Dermis blood vessel endothelial cell (primary cell): ENCODE results near the gene CRIP3. TPM values are rescaled to one million over a fixed set of nuclear protein-coding genes. Genes with fewer than 3 reads are reported as not detected.

Experiments used
- DNase-seq: peaks from one replicate; pipeline ENCODE4 v3.0.0; 2010
- total RNA-seq: library from RNA; depleted of rRNA; stranded (reverse); fragments of >200 nt; gene quantifications from 2 replicates; pipeline ENCODE4 v1.2.3, GENCODE V29; 2014

CRIP3 gene
- total RNA-seq, 1 donor from 2014 or later: 0.34 TPM

- DNase-seq: no peak
These were observed 20.6 kb downstream of the CRIP3 start for GRCh38 chr6:43287717-43288679.

DNA sequence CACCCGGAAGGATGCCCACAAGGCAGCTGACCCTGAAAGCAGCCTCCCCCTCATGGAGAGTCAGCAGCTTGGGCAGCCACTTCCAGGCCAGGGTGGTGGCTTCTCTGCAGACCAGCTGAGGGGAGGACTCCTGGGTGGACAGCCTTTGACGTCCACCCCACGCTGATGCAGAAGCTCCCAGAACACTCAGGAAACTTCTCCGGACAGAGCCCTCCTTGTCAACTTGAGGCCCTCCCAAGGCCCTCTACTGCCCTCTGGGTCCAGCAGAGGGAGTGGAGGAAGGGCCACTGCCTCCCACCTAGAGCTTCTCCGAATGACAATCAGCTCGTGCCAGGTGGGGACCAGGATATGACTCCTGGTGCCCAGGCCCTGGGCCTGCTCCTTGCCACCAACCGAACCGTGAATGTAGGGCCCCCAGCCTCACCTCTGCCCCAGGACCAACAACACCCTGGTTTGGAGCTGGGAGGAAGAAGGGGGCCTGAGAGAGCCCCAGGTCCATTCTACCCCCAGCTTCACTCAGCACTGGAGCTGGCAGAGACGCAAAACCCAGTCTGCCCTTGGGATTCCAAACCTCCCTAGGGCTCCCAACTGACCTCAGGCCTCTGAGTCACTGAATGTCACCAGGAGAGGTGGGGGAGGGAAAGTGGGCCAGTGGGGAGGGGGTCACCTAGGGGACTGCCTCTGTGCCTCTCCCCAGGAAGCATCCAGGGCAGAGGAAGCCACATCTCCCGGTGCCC, 21.5 kb downstream of the CRIP3 start:
- DNase-seq: no peak

- DNase-seq: no peak
These were observed 22.1 kb downstream of the CRIP3 start for GRCh38 chr6:43286456-43286979.

DNA sequence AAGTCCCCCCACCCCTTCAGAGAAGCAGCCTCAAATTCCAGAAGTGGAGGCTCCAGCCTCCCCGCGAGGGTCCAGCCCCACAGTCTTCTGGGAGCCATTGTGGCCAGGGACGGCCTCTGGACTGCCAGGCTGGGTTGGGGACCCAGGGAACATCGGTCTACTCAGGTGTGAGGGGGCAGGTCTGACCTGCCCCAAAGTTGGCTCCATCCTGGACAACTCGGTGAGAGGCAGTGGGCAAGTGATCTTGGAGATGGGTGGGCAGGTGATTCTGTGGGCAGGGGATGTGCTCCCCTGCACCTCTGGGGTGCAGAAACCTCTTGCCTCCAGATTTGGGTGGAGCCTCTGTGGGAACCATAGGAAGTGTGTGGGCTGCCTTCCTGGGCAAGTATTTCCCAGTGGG, 22.8 kb downstream of the CRIP3 start:
- DNase-seq: no peak

- no peak for DNase-seq
These were observed 23.4 kb downstream of the CRIP3 start for GRCh38 chr6:43284991-43285781.

- DNase-seq: no peak
These were observed 24.7 kb downstream of the CRIP3 start for GRCh38 chr6:43283905-43284304.

DNA sequence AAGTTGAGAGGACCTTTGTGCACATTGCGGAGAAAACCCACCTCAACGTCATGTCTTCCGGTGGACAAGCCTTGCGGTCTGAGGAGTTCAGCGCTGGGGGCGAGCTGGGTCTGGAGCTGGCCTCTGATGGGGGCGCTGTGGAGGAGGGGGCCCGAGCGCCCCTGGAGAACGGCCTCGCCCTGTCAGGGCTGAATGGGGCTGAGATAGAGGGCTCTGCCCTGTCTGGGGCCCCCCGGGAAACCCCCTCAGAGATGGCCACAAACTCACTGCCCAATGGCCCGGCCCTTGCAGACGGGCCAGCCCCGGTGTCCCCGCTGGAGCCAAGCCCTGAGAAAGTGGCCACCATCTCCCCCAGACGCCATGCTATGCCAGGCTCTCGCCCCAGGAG, 25.1 kb downstream of the CRIP3 start:
- DNase-seq: no peak

- DNase-seq: no peak
These were observed 25.8 kb downstream of the CRIP3 start for GRCh38 chr6:43282636-43283513.

- no peak for DNase-seq
These were observed 26.6 kb downstream of the CRIP3 start for GRCh38 chr6:43282060-43282459.

- DNase-seq: no peak
These were observed 28.4 kb downstream of the CRIP3 start for GRCh38 chr6:43280234-43280633.

- no peak for DNase-seq
These were observed 30.0 kb downstream of the CRIP3 start for GRCh38 chr6:43278524-43279078.

DNA sequence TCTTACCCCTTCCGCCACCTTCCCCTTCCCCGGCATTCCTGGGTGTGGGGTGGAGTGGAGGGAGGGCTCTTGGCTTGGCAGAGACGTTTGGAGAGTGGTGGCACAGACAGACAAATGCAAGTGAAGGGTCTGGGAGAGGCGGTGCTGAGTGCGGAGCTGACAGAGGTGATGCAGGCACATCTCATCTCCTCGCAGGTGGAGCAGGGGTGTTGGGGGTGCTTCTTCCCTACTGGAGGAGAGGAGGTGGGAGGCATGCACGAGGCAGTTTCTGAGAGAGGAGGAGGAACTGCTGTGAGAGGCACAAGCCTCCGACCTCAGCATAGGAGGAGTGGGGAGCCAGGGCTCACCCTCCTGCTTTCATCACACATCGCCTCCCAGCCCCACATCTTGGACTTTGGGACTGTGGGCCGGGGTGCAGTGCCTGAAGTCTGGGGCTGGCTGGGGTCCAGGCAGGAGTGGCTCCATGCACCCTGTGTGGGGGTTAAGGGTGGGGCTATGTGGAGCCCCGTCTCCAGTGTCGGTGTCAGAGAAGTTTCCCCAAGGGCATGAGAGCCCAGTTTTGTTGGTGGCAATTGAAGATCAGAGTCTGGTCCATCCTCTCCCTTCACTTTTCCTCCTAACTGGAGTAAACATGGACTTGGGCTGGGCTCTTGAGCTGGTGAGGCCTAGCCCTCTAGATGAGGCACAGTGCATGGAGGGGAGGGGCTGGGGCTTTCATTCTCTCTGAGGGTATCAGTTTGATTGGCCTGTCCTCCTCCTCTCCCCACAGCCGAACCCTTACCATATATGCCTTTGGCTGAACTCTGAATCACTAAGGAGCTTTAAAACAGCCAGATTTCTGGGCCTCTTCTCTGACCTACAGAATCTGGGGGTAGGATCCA, 30.7 kb downstream of the CRIP3 start:
- DNase-seq: no peak

GRCh38 chr6:43277306-43277642, 31.4 kb downstream of the CRIP3 start:
- no peak for DNase-seq

GRCh38 chr6:43276577-43277305, 31.9 kb downstream of the CRIP3 start:
- no peak for DNase-seq

- no peak for DNase-seq
These were observed 32.6 kb downstream of the CRIP3 start for GRCh38 chr6:43275801-43276576.

DNA sequence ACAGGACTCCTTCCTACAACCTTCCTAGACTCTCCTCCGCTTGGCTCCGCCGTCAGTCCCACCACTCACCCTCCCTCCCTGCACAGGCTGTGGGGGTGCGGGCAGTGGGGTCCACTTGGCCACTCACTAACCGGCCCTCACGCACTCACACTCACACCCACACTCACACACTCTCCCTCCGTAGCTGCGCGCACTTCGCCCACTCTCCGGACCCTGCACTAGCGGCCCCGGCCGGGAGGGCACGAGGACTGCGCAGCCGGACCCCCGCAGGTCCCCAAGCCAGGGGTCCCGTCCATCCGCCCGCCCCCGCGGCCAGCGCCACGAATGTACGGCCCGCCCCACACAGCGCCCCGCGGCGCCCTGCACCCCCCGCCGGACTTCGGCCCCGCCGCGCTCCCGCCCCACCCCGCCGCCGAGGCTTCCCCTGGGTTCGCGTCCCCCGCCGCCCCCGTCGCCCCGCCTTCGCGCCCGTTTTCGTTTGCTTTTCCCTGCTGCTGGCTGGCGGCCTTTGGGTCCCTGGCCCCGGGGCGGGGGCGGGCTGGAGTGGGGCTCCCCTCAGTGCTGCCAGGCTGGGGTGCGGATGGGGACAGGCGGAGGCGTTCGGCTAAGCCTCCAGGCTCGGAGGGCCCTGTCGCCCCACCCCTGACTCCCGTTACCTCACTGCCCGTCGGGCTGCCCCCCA, 33.6 kb downstream of the CRIP3 start:
- no peak for DNase-seq

GRCh38 chr6:43274127-43274915, 34.3 kb downstream of the CRIP3 start:
- no peak for DNase-seq
